A673 (cell line): ENCODE data around the gene SLC19A1.

ENCODE experiments used
- EZH2 ChIP-seq: fragments of 200-600 bp; sonication (generic); IDR thresholded peaks from 2 replicates; pipeline ENCODE4 v1.6.1; 2017; ENCODE audit warnings: borderline replicate concordance, low read depth, mild to moderate bottlenecking, mixed read lengths, antibody characterized with exemption, low read length; ENCODE audit not compliant: poor library complexity, severe bottlenecking
- TF ChIP-seq, protein P1 (sequence below): fragments of 300-800, 200-600 bp; sonication (generic); conservative IDR thresholded peaks from 2 replicates; pipeline ENCODE4 v1.5.1; 2017; ENCODE audit warnings: low read depth, mild to moderate bottlenecking, antibody characterized with exemption, low read length, moderate library complexity, mixed read lengths

DNA sequence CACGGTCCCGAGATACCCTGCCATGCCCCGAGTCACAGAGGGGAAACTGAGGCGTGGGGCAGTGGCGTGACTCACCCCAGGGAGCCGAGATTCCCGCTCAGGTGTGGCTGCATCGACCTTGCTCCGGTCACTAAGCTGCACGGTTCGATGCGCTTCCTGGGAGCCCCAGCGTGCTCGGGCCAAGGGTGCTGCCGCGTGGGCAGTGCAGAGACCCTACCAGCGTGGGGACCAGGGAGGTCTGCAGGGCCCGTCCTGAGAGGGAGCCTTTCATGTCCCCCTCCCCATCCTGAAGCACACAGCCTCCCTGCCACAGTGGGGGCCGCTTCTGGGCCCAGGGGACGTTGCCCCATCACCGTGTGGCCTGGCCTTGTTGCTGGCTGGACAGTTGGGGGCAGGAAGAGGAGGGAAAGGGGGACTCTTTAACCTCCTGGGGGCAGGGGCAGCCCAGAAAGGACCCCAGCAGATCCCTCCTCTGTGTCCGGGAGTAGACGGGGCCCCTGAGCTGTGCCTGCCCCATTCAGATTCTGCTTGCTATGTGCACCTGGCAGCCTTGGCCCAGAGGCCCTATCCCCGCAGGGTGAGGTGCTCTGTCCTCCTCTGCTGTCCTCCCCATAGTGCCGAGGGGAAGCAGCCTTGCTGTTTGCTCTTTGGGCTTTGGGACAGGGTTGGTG lies 84.9 kb downstream of the SLC19A1 start:
- TF ChIP-seq, protein P1, sequence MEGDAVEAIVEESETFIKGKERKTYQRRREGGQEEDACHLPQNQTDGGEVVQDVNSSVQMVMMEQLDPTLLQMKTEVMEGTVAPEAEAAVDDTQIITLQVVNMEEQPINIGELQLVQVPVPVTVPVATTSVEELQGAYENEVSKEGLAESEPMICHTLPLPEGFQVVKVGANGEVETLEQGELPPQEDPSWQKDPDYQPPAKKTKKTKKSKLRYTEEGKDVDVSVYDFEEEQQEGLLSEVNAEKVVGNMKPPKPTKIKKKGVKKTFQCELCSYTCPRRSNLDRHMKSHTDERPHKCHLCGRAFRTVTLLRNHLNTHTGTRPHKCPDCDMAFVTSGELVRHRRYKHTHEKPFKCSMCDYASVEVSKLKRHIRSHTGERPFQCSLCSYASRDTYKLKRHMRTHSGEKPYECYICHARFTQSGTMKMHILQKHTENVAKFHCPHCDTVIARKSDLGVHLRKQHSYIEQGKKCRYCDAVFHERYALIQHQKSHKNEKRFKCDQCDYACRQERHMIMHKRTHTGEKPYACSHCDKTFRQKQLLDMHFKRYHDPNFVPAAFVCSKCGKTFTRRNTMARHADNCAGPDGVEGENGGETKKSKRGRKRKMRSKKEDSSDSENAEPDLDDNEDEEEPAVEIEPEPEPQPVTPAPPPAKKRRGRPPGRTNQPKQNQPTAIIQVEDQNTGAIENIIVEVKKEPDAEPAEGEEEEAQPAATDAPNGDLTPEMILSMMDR = no peak
- TF ChIP-seq EZH2 = no peak
